Hematopoietic multipotent progenitor cell treated with erythropoietin and hydrocortisone succinate and interleukin-3 and kit ligand, for 6 days (in vitro differentiated cells): ENCODE measurements around the gene TRNP1.
A peak's percentile ranks its signal among the peaks of the same experiment; 100 is the strongest.

ENCODE experiments used
- DNase-seq: peaks from one replicate; pipeline ENCODE4 v3.0.0-alpha.2; 2015

Gene TRNP1

GRCh38 chr1:27031235-27032118 is 38.0 kb downstream of the TRNP1 start:
- DNase-seq: no peak

GRCh38 chr1:27032119-27032461 is 38.6 kb downstream of the TRNP1 start:
- DNase-seq: no peak

GRCh38 chr1:27033043-27033746 is 39.7 kb downstream of the TRNP1 start:
- no peak for DNase-seq

GRCh38 chr1:27035344-27035743 is 41.9 kb downstream of the TRNP1 start:
- no peak for DNase-seq

GRCh38 chr1:27036718-27037117 is 43.2 kb downstream of the TRNP1 start:
- no peak for DNase-seq

- no peak for DNase-seq
Measured at GRCh38 chr1:27037518-27037917, 44.0 kb downstream of the TRNP1 start.

GRCh38 chr1:27038020-27038419 is 44.5 kb downstream of the TRNP1 start:
- no peak for DNase-seq

- no peak for DNase-seq
Measured at GRCh38 chr1:27042670-27043069, 49.2 kb downstream of the TRNP1 start.

GRCh38 chr1:27044613-27045151 is 51.2 kb downstream of the TRNP1 start:
- peak; percentile 91 for DNase-seq

- peak; percentile 66 for DNase-seq
Measured at GRCh38 chr1:27045973-27046558, 52.6 kb downstream of the TRNP1 start.

GRCh38 chr1:27047914-27048313 is 54.4 kb downstream of the TRNP1 start:
- DNase-seq: no peak

GRCh38 chr1:27049100-27049499 is 55.6 kb downstream of the TRNP1 start:
- no peak for DNase-seq

- peak; percentile 61 for DNase-seq
Measured at GRCh38 chr1:27049607-27050006, 56.1 kb downstream of the TRNP1 start.
